ENCODE results near the gene C14orf39. TPM values are rescaled to one million over a fixed set of nuclear protein-coding genes. Genes with fewer than 3 reads are reported as not detected.

The C14orf39 gene
- total RNA-seq, 1 experiment from 2014 or later: 2.5 TPM

DNA sequence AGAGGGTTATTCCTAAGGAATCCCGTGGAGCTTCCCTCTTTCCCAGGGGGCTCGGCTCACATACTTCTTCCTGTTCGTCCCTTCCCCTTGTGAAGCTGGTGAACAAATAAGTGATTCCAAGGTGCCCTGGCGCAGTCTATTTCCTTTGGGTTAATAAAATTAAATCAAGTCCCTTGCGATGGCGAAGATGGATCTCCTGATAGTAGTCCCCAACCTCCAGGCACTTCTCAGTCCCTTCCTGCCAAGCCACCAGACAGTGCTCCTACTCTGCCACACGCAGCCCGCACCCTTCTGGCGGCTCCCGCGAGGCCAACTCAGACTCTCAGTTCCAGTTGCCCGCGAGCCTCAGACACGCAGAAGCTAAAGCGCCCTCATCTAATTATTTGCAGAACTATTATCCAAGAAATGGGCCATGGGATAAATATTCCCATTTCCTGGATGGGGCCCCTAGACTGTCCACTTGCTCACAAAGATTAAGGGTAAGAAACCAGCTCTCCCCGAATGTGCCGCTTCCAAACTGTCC, 20.7 kb upstream of the C14orf39 start:
- Mint-ChIP-seq H3K4me1 (peaks cover 52% of the 10 kb centered on the region), H3K9me3 (no peaks in the 10 kb centered on the region), H3K27ac (no peak overlapping the region), H3K27me3 (ENCODE audit: low read depth) (peaks cover 100% of the 10 kb centered on the region), H3K36me3 (no peaks in the 10 kb centered on the region), H3K4me3 (peak overlapping the region; percentile 72)
- ATAC-seq: 0 out of 2 replicates have a peak, but pooled peaks have one; percentile 6
- no peak for TF ChIP-seq ETV6 (CRISPR knock-in tag; IDR thresholded peaks at IDR 0.05)
- no peak for TF ChIP-seq ELF4 (CRISPR knock-in tag; IDR thresholded peaks at IDR 0.05; ENCODE audit: low read depth)
- POLR2A ChIA-PET: interaction anchor here (0.6 to 1.9 kb wide), 2 partner anchors 10 to 1259 kb away, joined by 3 to 8 read pairs; no protein-coding TSS in a partner anchor
- CTCF ChIA-PET: interaction anchor here (0.6 to 4.7 kb wide), 7 partner anchors 8 to 189 kb away, joined by 3 to 22 read pairs (median 6); no protein-coding TSS in a partner anchor
- DNase-seq (ENCODE audit: low spot score): peak; percentile 42

DNA sequence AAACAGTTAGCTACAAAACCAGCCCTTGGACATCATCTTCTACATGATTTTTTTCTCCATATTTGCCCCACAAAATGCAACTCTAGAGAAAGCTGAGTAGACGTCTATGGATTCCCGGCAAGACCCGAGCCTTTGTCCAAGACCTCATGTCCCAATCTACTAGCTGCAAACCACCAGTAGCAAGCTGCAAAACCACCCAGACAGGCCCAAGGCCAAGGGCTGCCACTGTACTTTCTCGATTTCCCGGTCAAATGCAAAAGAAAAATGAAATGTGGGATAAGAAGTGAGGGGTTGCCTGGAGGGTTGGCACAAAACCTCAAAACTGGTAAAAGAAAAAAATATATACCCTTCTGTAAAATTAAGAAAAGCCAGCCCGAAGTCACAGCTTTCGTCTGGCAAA, 20.1 kb upstream of the C14orf39 start:
- TF ChIP-seq, protein P1, sequence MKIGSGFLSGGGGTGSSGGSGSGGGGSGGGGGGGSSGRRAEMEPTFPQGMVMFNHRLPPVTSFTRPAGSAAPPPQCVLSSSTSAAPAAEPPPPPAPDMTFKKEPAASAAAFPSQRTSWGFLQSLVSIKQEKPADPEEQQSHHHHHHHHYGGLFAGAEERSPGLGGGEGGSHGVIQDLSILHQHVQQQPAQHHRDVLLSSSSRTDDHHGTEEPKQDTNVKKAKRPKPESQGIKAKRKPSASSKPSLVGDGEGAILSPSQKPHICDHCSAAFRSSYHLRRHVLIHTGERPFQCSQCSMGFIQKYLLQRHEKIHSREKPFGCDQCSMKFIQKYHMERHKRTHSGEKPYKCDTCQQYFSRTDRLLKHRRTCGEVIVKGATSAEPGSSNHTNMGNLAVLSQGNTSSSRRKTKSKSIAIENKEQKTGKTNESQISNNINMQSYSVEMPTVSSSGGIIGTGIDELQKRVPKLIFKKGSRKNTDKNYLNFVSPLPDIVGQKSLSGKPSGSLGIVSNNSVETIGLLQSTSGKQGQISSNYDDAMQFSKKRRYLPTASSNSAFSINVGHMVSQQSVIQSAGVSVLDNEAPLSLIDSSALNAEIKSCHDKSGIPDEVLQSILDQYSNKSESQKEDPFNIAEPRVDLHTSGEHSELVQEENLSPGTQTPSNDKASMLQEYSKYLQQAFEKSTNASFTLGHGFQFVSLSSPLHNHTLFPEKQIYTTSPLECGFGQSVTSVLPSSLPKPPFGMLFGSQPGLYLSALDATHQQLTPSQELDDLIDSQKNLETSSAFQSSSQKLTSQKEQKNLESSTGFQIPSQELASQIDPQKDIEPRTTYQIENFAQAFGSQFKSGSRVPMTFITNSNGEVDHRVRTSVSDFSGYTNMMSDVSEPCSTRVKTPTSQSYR (CRISPR knock-in tag; IDR thresholded peaks at IDR 0.05): no peak
- TF ChIP-seq SP1 (CRISPR knock-in tag; conservative IDR thresholded peaks at IDR 0.05) (no peak), ZNF232 (CRISPR knock-in tag; IDR thresholded peaks at IDR 0.05) (no peak), TP53 (CRISPR knock-in tag; IDR thresholded peaks at IDR 0.05) (no peak), KAT7 (CRISPR knock-in tag; IDR thresholded peaks at IDR 0.05; ENCODE audit: borderline replicate concordance) (no peak), SMAD4 (CRISPR knock-in tag; IDR thresholded peaks at IDR 0.05) (no peak), CBFB (CRISPR knock-in tag; IDR thresholded peaks at IDR 0.05; ENCODE audit: low read depth) (no peak), EMX1 (CRISPR knock-in tag; IDR thresholded peaks at IDR 0.05) (no peak), ZNF423 (CRISPR knock-in tag; IDR thresholded peaks at IDR 0.05) (no peak), MXD4 (CRISPR knock-in tag; IDR thresholded peaks at IDR 0.05; ENCODE audit: borderline replicate concordance) (no peak), GTF2I (CRISPR knock-in tag; conservative IDR thresholded peaks at IDR 0.05) (no peak)
- TF ChIP-seq, protein P2, sequence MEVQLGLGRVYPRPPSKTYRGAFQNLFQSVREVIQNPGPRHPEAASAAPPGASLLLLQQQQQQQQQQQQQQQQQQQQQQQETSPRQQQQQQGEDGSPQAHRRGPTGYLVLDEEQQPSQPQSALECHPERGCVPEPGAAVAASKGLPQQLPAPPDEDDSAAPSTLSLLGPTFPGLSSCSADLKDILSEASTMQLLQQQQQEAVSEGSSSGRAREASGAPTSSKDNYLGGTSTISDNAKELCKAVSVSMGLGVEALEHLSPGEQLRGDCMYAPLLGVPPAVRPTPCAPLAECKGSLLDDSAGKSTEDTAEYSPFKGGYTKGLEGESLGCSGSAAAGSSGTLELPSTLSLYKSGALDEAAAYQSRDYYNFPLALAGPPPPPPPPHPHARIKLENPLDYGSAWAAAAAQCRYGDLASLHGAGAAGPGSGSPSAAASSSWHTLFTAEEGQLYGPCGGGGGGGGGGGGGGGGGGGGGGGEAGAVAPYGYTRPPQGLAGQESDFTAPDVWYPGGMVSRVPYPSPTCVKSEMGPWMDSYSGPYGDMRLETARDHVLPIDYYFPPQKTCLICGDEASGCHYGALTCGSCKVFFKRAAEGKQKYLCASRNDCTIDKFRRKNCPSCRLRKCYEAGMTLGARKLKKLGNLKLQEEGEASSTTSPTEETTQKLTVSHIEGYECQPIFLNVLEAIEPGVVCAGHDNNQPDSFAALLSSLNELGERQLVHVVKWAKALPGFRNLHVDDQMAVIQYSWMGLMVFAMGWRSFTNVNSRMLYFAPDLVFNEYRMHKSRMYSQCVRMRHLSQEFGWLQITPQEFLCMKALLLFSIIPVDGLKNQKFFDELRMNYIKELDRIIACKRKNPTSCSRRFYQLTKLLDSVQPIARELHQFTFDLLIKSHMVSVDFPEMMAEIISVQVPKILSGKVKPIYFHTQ (CRISPR knock-in tag; IDR thresholded peaks at IDR 0.05): no peak
- TF ChIP-seq, protein P3, sequence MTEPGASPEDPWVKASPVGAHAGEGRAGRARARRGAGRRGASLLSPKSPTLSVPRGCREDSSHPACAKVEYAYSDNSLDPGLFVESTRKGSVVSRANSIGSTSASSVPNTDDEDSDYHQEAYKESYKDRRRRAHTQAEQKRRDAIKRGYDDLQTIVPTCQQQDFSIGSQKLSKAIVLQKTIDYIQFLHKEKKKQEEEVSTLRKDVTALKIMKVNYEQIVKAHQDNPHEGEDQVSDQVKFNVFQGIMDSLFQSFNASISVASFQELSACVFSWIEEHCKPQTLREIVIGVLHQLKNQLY (CRISPR knock-in tag; IDR thresholded peaks at IDR 0.05): no peak
- TF ChIP-seq, protein P4, sequence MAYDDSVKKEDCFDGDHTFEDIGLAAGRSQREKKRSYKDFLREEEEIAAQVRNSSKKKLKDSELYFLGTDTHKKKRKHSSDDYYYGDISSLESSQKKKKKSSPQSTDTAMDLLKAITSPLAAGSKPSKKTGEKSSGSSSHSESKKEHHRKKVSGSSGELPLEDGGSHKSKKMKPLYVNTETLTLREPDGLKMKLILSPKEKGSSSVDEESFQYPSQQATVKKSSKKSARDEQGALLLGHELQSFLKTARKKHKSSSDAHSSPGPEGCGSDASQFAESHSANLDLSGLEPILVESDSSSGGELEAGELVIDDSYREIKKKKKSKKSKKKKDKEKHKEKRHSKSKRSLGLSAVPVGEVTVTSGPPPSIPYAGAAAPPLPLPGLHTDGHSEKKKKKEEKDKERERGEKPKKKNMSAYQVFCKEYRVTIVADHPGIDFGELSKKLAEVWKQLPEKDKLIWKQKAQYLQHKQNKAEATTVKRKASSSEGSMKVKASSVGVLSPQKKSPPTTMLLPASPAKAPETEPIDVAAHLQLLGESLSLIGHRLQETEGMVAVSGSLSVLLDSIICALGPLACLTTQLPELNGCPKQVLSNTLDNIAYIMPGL (CRISPR knock-in tag; IDR thresholded peaks at IDR 0.05): no peak
- TF ChIP-seq, protein P5, sequence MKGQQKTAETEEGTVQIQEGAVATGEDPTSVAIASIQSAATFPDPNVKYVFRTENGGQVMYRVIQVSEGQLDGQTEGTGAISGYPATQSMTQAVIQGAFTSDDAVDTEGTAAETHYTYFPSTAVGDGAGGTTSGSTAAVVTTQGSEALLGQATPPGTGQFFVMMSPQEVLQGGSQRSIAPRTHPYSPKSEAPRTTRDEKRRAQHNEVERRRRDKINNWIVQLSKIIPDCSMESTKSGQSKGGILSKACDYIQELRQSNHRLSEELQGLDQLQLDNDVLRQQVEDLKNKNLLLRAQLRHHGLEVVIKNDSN (CRISPR knock-in tag; IDR thresholded peaks at IDR 0.05): no peak
- TF ChIP-seq, protein P6, sequence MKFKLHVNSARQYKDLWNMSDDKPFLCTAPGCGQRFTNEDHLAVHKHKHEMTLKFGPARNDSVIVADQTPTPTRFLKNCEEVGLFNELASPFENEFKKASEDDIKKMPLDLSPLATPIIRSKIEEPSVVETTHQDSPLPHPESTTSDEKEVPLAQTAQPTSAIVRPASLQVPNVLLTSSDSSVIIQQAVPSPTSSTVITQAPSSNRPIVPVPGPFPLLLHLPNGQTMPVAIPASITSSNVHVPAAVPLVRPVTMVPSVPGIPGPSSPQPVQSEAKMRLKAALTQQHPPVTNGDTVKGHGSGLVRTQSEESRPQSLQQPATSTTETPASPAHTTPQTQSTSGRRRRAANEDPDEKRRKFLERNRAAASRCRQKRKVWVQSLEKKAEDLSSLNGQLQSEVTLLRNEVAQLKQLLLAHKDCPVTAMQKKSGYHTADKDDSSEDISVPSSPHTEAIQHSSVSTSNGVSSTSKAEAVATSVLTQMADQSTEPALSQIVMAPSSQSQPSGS (CRISPR knock-in tag; IDR thresholded peaks at IDR 0.05; ENCODE audit: borderline replicate concordance, low read depth): no peak
- TF ChIP-seq, protein P7, sequence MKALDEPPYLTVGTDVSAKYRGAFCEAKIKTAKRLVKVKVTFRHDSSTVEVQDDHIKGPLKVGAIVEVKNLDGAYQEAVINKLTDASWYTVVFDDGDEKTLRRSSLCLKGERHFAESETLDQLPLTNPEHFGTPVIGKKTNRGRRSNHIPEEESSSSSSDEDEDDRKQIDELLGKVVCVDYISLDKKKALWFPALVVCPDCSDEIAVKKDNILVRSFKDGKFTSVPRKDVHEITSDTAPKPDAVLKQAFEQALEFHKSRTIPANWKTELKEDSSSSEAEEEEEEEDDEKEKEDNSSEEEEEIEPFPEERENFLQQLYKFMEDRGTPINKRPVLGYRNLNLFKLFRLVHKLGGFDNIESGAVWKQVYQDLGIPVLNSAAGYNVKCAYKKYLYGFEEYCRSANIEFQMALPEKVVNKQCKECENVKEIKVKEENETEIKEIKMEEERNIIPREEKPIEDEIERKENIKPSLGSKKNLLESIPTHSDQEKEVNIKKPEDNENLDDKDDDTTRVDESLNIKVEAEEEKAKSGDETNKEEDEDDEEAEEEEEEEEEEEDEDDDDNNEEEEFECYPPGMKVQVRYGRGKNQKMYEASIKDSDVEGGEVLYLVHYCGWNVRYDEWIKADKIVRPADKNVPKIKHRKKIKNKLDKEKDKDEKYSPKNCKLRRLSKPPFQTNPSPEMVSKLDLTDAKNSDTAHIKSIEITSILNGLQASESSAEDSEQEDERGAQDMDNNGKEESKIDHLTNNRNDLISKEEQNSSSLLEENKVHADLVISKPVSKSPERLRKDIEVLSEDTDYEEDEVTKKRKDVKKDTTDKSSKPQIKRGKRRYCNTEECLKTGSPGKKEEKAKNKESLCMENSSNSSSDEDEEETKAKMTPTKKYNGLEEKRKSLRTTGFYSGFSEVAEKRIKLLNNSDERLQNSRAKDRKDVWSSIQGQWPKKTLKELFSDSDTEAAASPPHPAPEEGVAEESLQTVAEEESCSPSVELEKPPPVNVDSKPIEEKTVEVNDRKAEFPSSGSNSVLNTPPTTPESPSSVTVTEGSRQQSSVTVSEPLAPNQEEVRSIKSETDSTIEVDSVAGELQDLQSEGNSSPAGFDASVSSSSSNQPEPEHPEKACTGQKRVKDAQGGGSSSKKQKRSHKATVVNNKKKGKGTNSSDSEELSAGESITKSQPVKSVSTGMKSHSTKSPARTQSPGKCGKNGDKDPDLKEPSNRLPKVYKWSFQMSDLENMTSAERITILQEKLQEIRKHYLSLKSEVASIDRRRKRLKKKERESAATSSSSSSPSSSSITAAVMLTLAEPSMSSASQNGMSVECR (CRISPR knock-in tag; IDR thresholded peaks at IDR 0.05; ENCODE audit: borderline replicate concordance): no peak
- peaks cover 100% of the 10 kb centered on the region for H3K27me3 Mint-ChIP-seq (ENCODE audit: low read depth)
- no peaks in the 10 kb centered on the region for H3K36me3 Mint-ChIP-seq
- ChIA-PET POLR2A (interaction anchor here (1.9 kb wide), 1 partner anchor 10 kb away, joined by 8 read pairs; no protein-coding TSS in a partner anchor), CTCF (interaction anchor here (0.6 to 4.7 kb wide), 6 partner anchors 9 to 188 kb away, joined by 3 to 22 read pairs (median 8); no protein-coding TSS in a partner anchor)
- H3K9me3 Mint-ChIP-seq: no peaks in the 10 kb centered on the region
- H3K4me1 Mint-ChIP-seq: peaks cover 48% of the 10 kb centered on the region
- ATAC-seq (no peak), DNase-seq (ENCODE audit: low spot score) (no peak)
- peak overlapping the region; percentile 72 for H3K4me3 Mint-ChIP-seq
- no peak overlapping the region for H3K27ac Mint-ChIP-seq

Measured in WTC11 (cell line).